Endothelial cell of umbilical vein (primary cell): ENCODE data around the gene HES1. TPM values are rescaled to one million over a fixed set of nuclear protein-coding genes. Genes with fewer than 3 reads are reported as not detected.
"Not testable (repeated sequence)": the region's sequence is repeated elsewhere in the genome, so short reads cannot be mapped to it uniquely, and the experiment has no call there.

ENCODE experiments used
- BruUV-seq: library from RNA; stranded (reverse); fragments of 400-500 nt; replicated peaks from 2 replicates; lab custom pipeline; 2021; lab: Mats Ljungman, UMichigan
- CTCF ChIA-PET: fragments of 300-600, 350-600 bp; sonication (Branson Sonifier 250); formaldehyde crosslinking; loops from one replicate; lab custom pipeline; 2021; ENCODE audit warnings: antibody characterized with exemption, inconsistent platforms; lab: Charles Lee
- POLR2A ChIA-PET: fragments of 300-600, 350-600 bp; sonication (Branson Sonifier 250); formaldehyde crosslinking; loops from one replicate; lab custom pipeline; 2021; ENCODE audit warnings: antibody characterized with exemption, inconsistent platforms; lab: Charles Lee
- DNase-seq: peaks from one replicate; pipeline ENCODE4 v3.0.0-alpha.2; 2011; ENCODE audit warnings: low read depth, low spot score
- FAIRE-seq: peaks from 2 replicates; lab custom pipeline; 2011; peaks lifted over from hg19 to GRCh38; lab: Jason Lieb, UNC
- H2AFZ ChIP-seq: 2 replicates; pipeline ENCODE4 v1.6.0; 2012; ENCODE audit warnings: low read depth, low read length, control low read depth, inconsistent platforms
- H3K27ac ChIP-seq: 2 replicates; pipeline ENCODE4 v1.5.1; 2011; ENCODE audit warnings: low read depth, mild to moderate bottlenecking, control low read depth, low read length, moderate library complexity; ENCODE audit not compliant: insufficient read depth
- H3K27me3 ChIP-seq, 2 experiments: 2 replicates each; pipeline versions ENCODE4 v1.6.0 to v1.6.1; 2011; ENCODE audit warnings: low read length in 2 of 2, mixed read lengths in 1 of 2; ENCODE audit not compliant: control insufficient read depth in 2 of 2, insufficient read depth in 2 of 2
- H3K36me3 ChIP-seq, 2 experiments: 2 replicates in 1 of 2; 3 replicates in 1 of 2; pipeline ENCODE4 v1.5.1; 2011; ENCODE audit warnings: low read length in 2 of 2, mild to moderate bottlenecking in 1 of 2, moderate library complexity in 1 of 2; ENCODE audit not compliant: control insufficient read depth in 2 of 2, insufficient read depth in 2 of 2; ENCODE audit errors: extremely low read depth in 1 of 2
- H3K4me1 ChIP-seq: 3 replicates; pipeline ENCODE4 v1.5.1; 2011; ENCODE audit warnings: mild to moderate bottlenecking, low read length; ENCODE audit not compliant: control insufficient read depth, insufficient read depth; ENCODE audit errors: extremely low read depth
- H3K4me2 ChIP-seq: 2 replicates; pipeline ENCODE4 v1.6.1; 2011; ENCODE audit warnings: low read length, control low read depth, mixed read lengths; ENCODE audit not compliant: insufficient read depth
- H3K4me3 ChIP-seq, 3 experiments: fragments of 200-600 bp in 1 of 3; sonication (generic), shearing (Covaris generic) in 1 of 3; replicated peaks in 1 of 3; 2 replicates each; pipeline ENCODE4 v1.5.1; 2011 to 2016; ENCODE audit warnings: control low read depth in 3 of 3, low read length in 3 of 3, mild to moderate bottlenecking in 2 of 3, inconsistent platforms in 1 of 3, low read depth in 1 of 3, moderate library complexity in 1 of 3; ENCODE audit not compliant: insufficient read depth in 1 of 3
- H3K79me2 ChIP-seq: 2 replicates; pipeline ENCODE4 v1.6.0; 2012; ENCODE audit warnings: low read length, inconsistent platforms; ENCODE audit not compliant: control insufficient read depth, insufficient read depth
- H3K9ac ChIP-seq: replicated peaks from 2 replicates; pipeline ENCODE3; 2011; ENCODE audit warnings: low read length, control low read depth; ENCODE audit not compliant: insufficient read depth; ENCODE audit errors: extremely low read depth
- H3K9me1 ChIP-seq: replicated peaks from 3 replicates; pipeline ENCODE4 v1.6.0; 2011; ENCODE audit warnings: mild to moderate bottlenecking, low read length; ENCODE audit not compliant: control insufficient read depth, insufficient read depth; ENCODE audit errors: extremely low read depth
- H3K9me3 ChIP-seq: replicated peaks from 2 replicates; pipeline ENCODE4 v1.5.1; 2012; ENCODE audit warnings: low read length, inconsistent platforms; ENCODE audit not compliant: control insufficient read depth, insufficient read depth
- H4K20me1 ChIP-seq: replicated peaks from 2 replicates; pipeline ENCODE3; 2011; ENCODE audit warnings: mild to moderate bottlenecking, low read length; ENCODE audit not compliant: control insufficient read depth, insufficient read depth; ENCODE audit errors: extremely low read depth
- CTCF ChIP-seq, 2 donors: IDR thresholded peaks; 1 replicate in 1 of 2; 2 replicates in 1 of 2; pipeline ENCODE4 v1.5.1; 2011; ENCODE audit warnings: low read length in 2 of 2, mild to moderate bottlenecking in 2 of 2, moderate library complexity in 2 of 2, control low read depth in 1 of 2, inconsistent platforms in 1 of 2, low read depth in 1 of 2; ENCODE audit not compliant: insufficient read depth in 1 of 2; ENCODE audit errors: extremely low read depth in 1 of 2
- EZH2 ChIP-seq: IDR thresholded peaks from 2 replicates; pipeline ENCODE4 v1.6.1; 2012; ENCODE audit warnings: borderline replicate concordance, low read depth, mild to moderate bottlenecking, moderate library complexity, low read length, inconsistent platforms; ENCODE audit not compliant: severe bottlenecking
- FOS ChIP-seq: IDR thresholded peaks from 2 replicates; pipeline ENCODE4 v1.6.1; 2011; ENCODE audit warnings: mild to moderate bottlenecking, low read length, moderate library complexity, borderline replicate concordance; ENCODE audit not compliant: insufficient read depth
- GATA2 ChIP-seq: IDR thresholded peaks from 2 replicates; pipeline ENCODE4 v1.7.0; 2011; ENCODE audit warnings: low read depth, mild to moderate bottlenecking, moderate library complexity, mixed read lengths, low read length; ENCODE audit not compliant: insufficient read length, insufficient read depth
- JUN ChIP-seq: IDR thresholded peaks from 2 replicates; pipeline ENCODE4 v1.6.1; 2011; ENCODE audit warnings: borderline replicate concordance, low read depth; ENCODE audit not compliant: insufficient read length, insufficient read depth
- MAX ChIP-seq: IDR thresholded peaks from 2 replicates; pipeline ENCODE4 v1.6.1; 2011; ENCODE audit not compliant: insufficient read depth, insufficient read length
- MYC ChIP-seq: IDR thresholded peaks from one replicate; pipeline ENCODE4 v1.6.1; 2011; ENCODE audit warnings: mild to moderate bottlenecking, low read depth, low read length
- POLR2A ChIP-seq: IDR thresholded peaks from 2 replicates; pipeline ENCODE4 v1.6.1; 2012; ENCODE audit warnings: low read depth, mild to moderate bottlenecking, control low read depth, low read length
- POLR2AphosphoS5 ChIP-seq: IDR thresholded peaks from 2 replicates; pipeline ENCODE4 v1.6.1; 2012; ENCODE audit warnings: low read depth, mild to moderate bottlenecking, control low read depth, low read length, moderate library complexity; ENCODE audit not compliant: insufficient read depth
- dilution Hi-C: fragments of 300-500 bp; cut with MboI; formaldehyde crosslinking; loops from one replicate; pipeline ENCODE4 v1.15.0; 2019; ENCODE audit warnings: low sequenced_read_pairs; ENCODE audit not compliant: extremely low pct_ligation_motif_present
- intact Hi-C: fragments of 100-400 bp; cut with micrococcal nuclease; formaldehyde crosslinking; loops from one replicate; pipeline ENCODE4 v1.10.0; 2022
- polyA plus RNA-seq, 4 experiments: library from polyadenylated mRNA; depleted of rRNA in 3 of 4; stranded (reverse) in 3 of 4; unstranded in 1 of 4; fragments of >200 nt; gene quantifications; 2 replicates each; pipeline versions ENCODE4 v1.2.1 to v1.2.3, GENCODE V29; 2011 to 2012; ENCODE audit warnings: missing spikeins in 1 of 4
- total RNA-seq: library from RNA; stranded (reverse); gene quantifications from 2 replicates; pipeline ENCODE4 v1.2.3, GENCODE V29; 2021

HES1 gene
- total and polyA plus RNA-seq, 2 donors (not counting 3 experiments of a cell fraction or from before 2014, with no cell fraction given): 42.0 to 210 TPM

GRCh38 chr3:194089357-194090177 is 46.4 kb upstream of the HES1 start:
- TF ChIP-seq MYC: peak; percentile 71
- peak; percentile 58 for TF ChIP-seq MAX
- no peak for TF ChIP-seq EZH2
- TF ChIP-seq FOS: peak; percentile 99
- TF ChIP-seq POLR2AphosphoS5: peak; percentile 96
- no peak for TF ChIP-seq POLR2A
- peak; percentile 94 for TF ChIP-seq JUN
- TF ChIP-seq CTCF (IDR thresholded peaks at IDR 0.05; ENCODE audit: extremely low read depth in 1 of 2, insufficient read depth in 1 of 2, low read depth in 1 of 2, low read length in 2 of 2): no peak
- peak; percentile 54 for TF ChIP-seq GATA2
- intact Hi-C loops (loop anchor here (1.0 to 5.0 kb wide), 8 partner anchors 18 to 301 kb away; partner anchors contain the start of gene HES1), dilution Hi-C loops (no loop called here)
- Histone ChIP-seq H3K79me2 (no peaks in the 10 kb centered on the region), H4K20me1 (no peaks in the 10 kb centered on the region), H3K36me3 (no peaks in the 10 kb centered on the region), H3K9me1 (no peaks in the 10 kb centered on the region), H3K27me3 (no peaks in the 10 kb centered on the region), H3K27ac (peak overlapping the region; percentile 94), H3K4me3 (no peak overlapping the region), H3K9ac (peak overlapping the region; percentile 75), H3K4me1 (peaks cover 22% of the 10 kb centered on the region), H3K4me2 (peak overlapping the region; percentile 31), H3K9me3 (no peaks in the 10 kb centered on the region), H2AFZ (no peak overlapping the region)
- CTCF ChIA-PET: interaction anchor here (0.6 to 2.8 kb wide), 13 partner anchors 8 to 309 kb away, joined by 3 to 12 read pairs (median 4); partner anchors contain the start of gene HES1
- peak; percentile 99 for FAIRE-seq
- DNase-seq: peak; percentile 99
- BruUV-seq: TSS peak; percentile 97
- POLR2A ChIA-PET: interaction anchor here (0.8 to 1.5 kb wide), 4 partner anchors 19 to 86 kb away, joined by 3 to 16 read pairs (median 6); partner anchors contain the start of gene HES1

GRCh38 chr3:194090178-194090555 is 45.8 kb upstream of the HES1 start:
- Histone ChIP-seq H3K9ac (peak overlapping the region; percentile 63), H3K27ac (peak overlapping the region; percentile 94), H3K4me1 (peaks cover 23% of the 10 kb centered on the region)
- H3K79me2 ChIP-seq, FAIRE-seq, H3K36me3 ChIP-seq, DNase-seq, H2AFZ ChIP-seq, H3K9me1 ChIP-seq, H3K4me2 ChIP-seq, dilution Hi-C loops, H3K27me3 ChIP-seq, intact Hi-C loops, BruUV-seq, H3K9me3 ChIP-seq, H4K20me1 ChIP-seq, H3K4me3 ChIP-seq: not testable (repeated sequence)
- CTCF ChIA-PET: interaction anchor here (1.1 to 2.8 kb wide), 3 partner anchors 19 to 309 kb away, joined by 6 to 11 read pairs (median 9); no protein-coding TSS in a partner anchor
- POLR2A ChIA-PET: interaction anchor here (0.7 to 1.5 kb wide), 2 partner anchors 45 to 49 kb away, joined by 3 to 16 read pairs; partner anchors contain the start of gene HES1
